ENCODE data around the gene TMEM255B.

TMEM255B gene

GRCh38 chr13:113768018-113768905, 9.2 kb downstream of the TMEM255B start:
- Histone ChIP-seq H3K27me3 (ENCODE audit: low read length) (no peaks in the 10 kb centered on the region), H3F3A (ENCODE audit: insufficient read depth) (no peaks in the 10 kb centered on the region), H4K20me1 (ENCODE audit: low read depth, low read length) (no peaks in the 10 kb centered on the region), H3K27ac (ENCODE audit: low read depth, low read length) (no peak overlapping the region), H3K9me3 (ENCODE audit: insufficient read depth, low read length) (no peaks in the 10 kb centered on the region), H3K36me3 (ENCODE audit: low read length) (no peaks in the 10 kb centered on the region), H3K4me3 (ENCODE audit: insufficient read depth, low read length, poor library complexity, severe bottlenecking) (no peak overlapping the region), H3K79me2 (ENCODE audit: insufficient read depth, low read length) (no peaks in the 10 kb centered on the region), H2AFZ (ENCODE audit: low read depth, low read length, severe bottlenecking) (no peak overlapping the region), H3K9ac (ENCODE audit: low read length) (no peak overlapping the region), H3K4me2 (ENCODE audit: low read depth, low read length, poor library complexity, severe bottlenecking) (no peak overlapping the region), H3K9me2 (replicated peaks; ENCODE audit: insufficient read depth, low read length) (no peaks in the 10 kb centered on the region)
- TF ChIP-seq CTCF (IDR thresholded peaks at IDR 0.05; ENCODE audit: insufficient read depth, low read length, poor library complexity, severe bottlenecking) (no peak), EZH2phosphoT487 (conservative IDR thresholded peaks at IDR 0.05; ENCODE audit: low read length) (no peak)

DNA sequence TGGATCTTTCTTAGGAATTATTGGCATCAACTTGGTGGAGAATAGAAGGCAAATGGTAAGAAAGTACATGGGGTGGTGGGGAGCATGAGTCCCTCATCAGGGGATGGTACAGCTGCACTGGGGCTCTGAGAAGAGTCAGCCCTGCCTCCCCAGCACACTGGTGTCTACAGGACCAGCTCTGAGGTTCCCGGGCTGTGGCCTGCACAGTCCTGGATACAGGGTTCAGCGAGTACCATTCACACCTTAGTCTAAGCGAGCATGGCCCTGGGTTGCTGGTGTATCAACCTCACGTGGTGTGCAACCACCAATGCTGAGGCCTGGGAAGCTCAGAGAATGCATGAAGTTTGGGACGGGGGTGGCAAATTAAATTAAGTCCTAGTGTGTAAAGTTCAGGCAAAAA, 10.1 kb downstream of the TMEM255B start:
- Histone ChIP-seq H3K79me2 (ENCODE audit: insufficient read depth, low read length) (no peaks in the 10 kb centered on the region), H3K4me3 (ENCODE audit: insufficient read depth, low read length, poor library complexity, severe bottlenecking) (no peak overlapping the region), H2AFZ (ENCODE audit: low read depth, low read length, severe bottlenecking) (no peak overlapping the region), H3K27me3 (ENCODE audit: low read length) (no peaks in the 10 kb centered on the region), H3K4me2 (ENCODE audit: low read depth, low read length, poor library complexity, severe bottlenecking) (no peak overlapping the region), H3K9ac (ENCODE audit: low read length) (no peak overlapping the region), H3F3A (ENCODE audit: insufficient read depth) (no peaks in the 10 kb centered on the region), H3K36me3 (ENCODE audit: low read length) (no peaks in the 10 kb centered on the region), H3K9me2 (replicated peaks; ENCODE audit: insufficient read depth, low read length) (no peaks in the 10 kb centered on the region), H3K27ac (ENCODE audit: low read depth, low read length) (no peak overlapping the region), H3K9me3 (ENCODE audit: insufficient read depth, low read length) (no peaks in the 10 kb centered on the region), H4K20me1 (ENCODE audit: low read depth, low read length) (no peaks in the 10 kb centered on the region)
- TF ChIP-seq CTCF (IDR thresholded peaks at IDR 0.05; ENCODE audit: insufficient read depth, low read length, poor library complexity, severe bottlenecking) = no peak
- no peak for TF ChIP-seq EZH2phosphoT487 (conservative IDR thresholded peaks at IDR 0.05; ENCODE audit: low read length)

DNA sequence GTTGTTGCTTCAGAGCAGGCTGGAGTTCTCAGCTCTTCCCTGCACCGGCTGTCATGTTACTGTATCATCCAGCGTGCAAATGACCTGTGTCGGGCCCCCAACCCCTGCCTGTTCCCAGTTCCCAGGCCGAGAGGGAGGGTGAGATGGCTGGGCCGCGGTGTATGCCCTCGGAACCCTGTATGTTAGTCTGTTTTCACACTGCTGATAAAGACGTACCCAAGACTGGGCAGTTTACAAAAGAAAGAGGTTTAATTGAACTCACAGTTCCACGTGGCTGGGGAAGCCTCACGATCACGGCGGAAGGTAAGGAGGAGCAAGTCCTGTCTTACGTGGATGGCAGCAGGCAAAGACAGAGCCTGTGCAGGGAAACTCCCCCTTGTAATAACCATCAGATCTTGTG, 10.9 kb downstream of the TMEM255B start:
- Histone ChIP-seq H3K27ac (ENCODE audit: low read depth, low read length) (no peak overlapping the region), H3K9me3 (ENCODE audit: insufficient read depth, low read length) (no peaks in the 10 kb centered on the region), H3K4me2 (ENCODE audit: low read depth, low read length, poor library complexity, severe bottlenecking) (no peak overlapping the region), H3K36me3 (ENCODE audit: low read length) (no peaks in the 10 kb centered on the region), H3K79me2 (ENCODE audit: insufficient read depth, low read length) (no peaks in the 10 kb centered on the region), H3F3A (ENCODE audit: insufficient read depth) (no peaks in the 10 kb centered on the region), H3K9ac (ENCODE audit: low read length) (no peak overlapping the region), H4K20me1 (ENCODE audit: low read depth, low read length) (no peaks in the 10 kb centered on the region), H3K4me3 (ENCODE audit: insufficient read depth, low read length, poor library complexity, severe bottlenecking) (no peak overlapping the region), H2AFZ (ENCODE audit: low read depth, low read length, severe bottlenecking) (no peak overlapping the region), H3K27me3 (ENCODE audit: low read length) (no peaks in the 10 kb centered on the region), H3K9me2 (replicated peaks; ENCODE audit: insufficient read depth, low read length) (no peaks in the 10 kb centered on the region)
- TF ChIP-seq EZH2phosphoT487 (conservative IDR thresholded peaks at IDR 0.05; ENCODE audit: low read length) = no peak
- TF ChIP-seq CTCF (IDR thresholded peaks at IDR 0.05; ENCODE audit: insufficient read depth, low read length, poor library complexity, severe bottlenecking) = no peak

All from SU-DHL-6 (cell line).